ENCODE measurements around the gene CFAP68. TPM values are rescaled to one million over a fixed set of nuclear protein-coding genes. Genes with fewer than 3 reads are reported as not detected.

Gene CFAP68
- total RNA-seq, 1 experiment from 2014 or later, result 49.6 TPM

DNA sequence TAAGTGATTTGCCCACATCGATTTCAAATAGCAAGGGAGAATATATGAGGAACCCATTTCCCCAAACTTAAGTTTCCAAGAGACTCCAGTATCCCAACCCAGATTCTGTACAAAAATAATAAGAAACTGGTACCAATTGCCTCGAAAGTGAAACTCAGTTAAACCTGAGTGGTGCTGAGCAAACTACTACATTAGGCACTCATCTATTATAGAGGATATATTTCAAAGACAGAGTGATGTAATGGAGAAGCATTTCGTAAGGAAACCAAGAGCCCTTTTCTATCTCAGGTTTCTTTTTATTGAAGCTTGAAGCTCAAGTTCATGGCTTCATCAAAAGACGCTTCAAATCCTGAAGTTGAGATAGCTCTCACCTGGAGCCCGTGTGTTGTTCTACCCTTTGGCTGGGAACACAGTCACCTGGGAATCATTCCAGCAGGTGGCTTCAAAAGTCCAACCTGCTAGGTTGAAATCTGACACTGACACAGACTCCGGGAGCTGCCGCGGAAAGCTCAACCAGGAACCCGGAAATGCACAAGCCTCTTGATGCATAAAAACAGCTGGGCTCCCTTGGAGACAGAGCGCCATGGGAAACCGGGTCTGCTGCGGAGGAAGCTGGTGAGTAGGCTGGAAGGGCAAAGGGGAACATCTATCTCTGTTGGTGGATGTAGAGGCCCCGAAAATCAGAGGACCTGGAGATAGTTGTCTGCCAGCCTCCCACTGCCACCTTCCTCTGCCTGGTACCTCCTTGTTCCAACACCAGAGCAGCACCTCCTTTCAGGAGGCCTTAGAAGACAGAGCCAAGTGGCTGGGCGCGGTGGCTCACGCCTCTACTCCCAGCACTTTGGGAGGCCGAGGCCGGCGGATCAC is 39.3 kb downstream of the CFAP68 start, which contains the start of gene C11orf52:
Gene C11orf52 (plus strand): TSS at position 524 of the 867 bp plus-strand sequence. CDS start 60 bp downstream, at position 584.
- Histone ChIP-seq H3K9me2 (ENCODE audit: insufficient read depth) (no peaks in the 10 kb centered on the region), H3K79me2 (ENCODE audit: insufficient read depth, low read length) (no peaks in the 10 kb centered on the region), H4K20me1 (ENCODE audit: insufficient read depth) (no peaks in the 10 kb centered on the region), H3K36me3 (ENCODE audit: control insufficient read depth in 1 of 2, insufficient read depth in 2 of 2, low read length in 2 of 2) (no peaks in the 10 kb centered on the region), H3K27ac (ENCODE audit: low read depth, low read length) (peak within 1 kb of the TSS; percentile 44; the same call in 1 of the 2 replicates), H3K9ac (ENCODE audit: low read length) (peak within 1 kb of the TSS; percentile 35; the same call in 1 of the 2 replicates), H3K27me3 (ENCODE audit: insufficient read depth, low read length) (peaks cover 8% of the 10 kb centered on the region; the same call in 1 of the 2 replicates), H3K9me3 (ENCODE audit: control insufficient read depth in 1 of 2, insufficient read depth in 1 of 2, low read depth in 1 of 2, low read length in 2 of 2) (no peaks in the 10 kb centered on the region), H3K4me3 (replicated peaks in 1 of 2; ENCODE audit: low read depth in 1 of 2, low read length in 2 of 2) (peak within 1 kb of the TSS; percentile 32 to 59), H3K4me2 (ENCODE audit: low read length) (peak within 1 kb of the TSS; percentile 77), H2AFZ (ENCODE audit: low read depth, low read length, poor library complexity, severe bottlenecking) (peak within 1 kb of the TSS; percentile 72), H3K4me1 (ENCODE audit: control insufficient read depth in 1 of 2, insufficient read depth in 2 of 2, low read length in 2 of 2) (peaks cover 8 to 17% of the 10 kb centered on the region in 2 experiments; a peak in 3 of 4 replicates)
- peak; percentile 97 for ATAC-seq
- DNase-seq (ENCODE audit: low read depth, low spot score), result peak; percentile 79
- intact Hi-C loops (cut with micrococcal nuclease), result no loop called here
- BruUV-seq (replicated peaks), result TSS peak; percentile 67
- CTCF ChIA-PET, result interaction anchor here (1.2 to 2.3 kb wide), 3 partner anchors 8 to 13 kb away, joined by 4 to 14 read pairs (median 7); no protein-coding TSS in a partner anchor
- RAD21 ChIA-PET (ENCODE audit: low non-redundant PET in 1 of 2, low total read pairs in 2 of 2, uncharacterized antibody in 2 of 2, unreplicated experiment in 2 of 2), result no interaction called here
- POLR2A ChIA-PET, result interaction anchor here (1.2 kb wide), 2 partner anchors 8 to 38 kb away, joined by 3 to 6 read pairs; no protein-coding TSS in a partner anchor
- peak; percentile 79 for TF ChIP-seq POLR2AphosphoS5 (IDR thresholded peaks at IDR 0.05; ENCODE audit: low read depth, low read length)
- TF ChIP-seq CBX3 (IDR thresholded peaks at IDR 0.05; ENCODE audit: low read depth), result peak; percentile 86; the same call in 1 of the 2 replicates
- no peak for TF ChIP-seq POLR2A (IDR thresholded peaks at IDR 0.05; ENCODE audit: borderline replicate concordance, extremely low read depth, insufficient read depth, insufficient read length)
- peak; percentile 56; the same call in 1 of the 2 replicates for TF ChIP-seq SP1 (IDR thresholded peaks at IDR 0.05; ENCODE audit: low read depth)
- TF ChIP-seq SRF (IDR thresholded peaks at IDR 0.05; ENCODE audit: low read depth), result no peak
- TF ChIP-seq, protein P1, sequence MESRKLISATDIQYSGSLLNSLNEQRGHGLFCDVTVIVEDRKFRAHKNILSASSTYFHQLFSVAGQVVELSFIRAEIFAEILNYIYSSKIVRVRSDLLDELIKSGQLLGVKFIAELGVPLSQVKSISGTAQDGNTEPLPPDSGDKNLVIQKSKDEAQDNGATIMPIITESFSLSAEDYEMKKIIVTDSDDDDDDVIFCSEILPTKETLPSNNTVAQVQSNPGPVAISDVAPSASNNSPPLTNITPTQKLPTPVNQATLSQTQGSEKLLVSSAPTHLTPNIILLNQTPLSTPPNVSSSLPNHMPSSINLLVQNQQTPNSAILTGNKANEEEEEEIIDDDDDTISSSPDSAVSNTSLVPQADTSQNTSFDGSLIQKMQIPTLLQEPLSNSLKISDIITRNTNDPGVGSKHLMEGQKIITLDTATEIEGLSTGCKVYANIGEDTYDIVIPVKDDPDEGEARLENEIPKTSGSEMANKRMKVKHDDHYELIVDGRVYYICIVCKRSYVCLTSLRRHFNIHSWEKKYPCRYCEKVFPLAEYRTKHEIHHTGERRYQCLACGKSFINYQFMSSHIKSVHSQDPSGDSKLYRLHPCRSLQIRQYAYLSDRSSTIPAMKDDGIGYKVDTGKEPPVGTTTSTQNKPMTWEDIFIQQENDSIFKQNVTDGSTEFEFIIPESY (IDR thresholded peaks at IDR 0.05; ENCODE audit: extremely low read depth, insufficient replicate concordance, low read length), result no peak
- TF ChIP-seq YY1 (IDR thresholded peaks at IDR 0.05; ENCODE audit: extremely low read depth, insufficient replicate concordance, low read depth, low read length), result peak; percentile 34
- peak; percentile 91 for TF ChIP-seq SIN3A (IDR thresholded peaks at IDR 0.05; ENCODE audit: low read depth)
- TF ChIP-seq CEBPB (IDR thresholded peaks at IDR 0.05; ENCODE audit: low read depth), result no peak
- TF ChIP-seq, protein P2, sequence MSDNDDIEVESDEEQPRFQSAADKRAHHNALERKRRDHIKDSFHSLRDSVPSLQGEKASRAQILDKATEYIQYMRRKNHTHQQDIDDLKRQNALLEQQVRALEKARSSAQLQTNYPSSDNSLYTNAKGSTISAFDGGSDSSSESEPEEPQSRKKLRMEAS (IDR thresholded peaks at IDR 0.05), result peak; percentile 79
- no peak for TF ChIP-seq RAD21 (IDR thresholded peaks at IDR 0.05; ENCODE audit: low read depth)
- TF ChIP-seq EZH2 (IDR thresholded peaks at IDR 0.05), result no peak
- TF ChIP-seq ZFX (IDR thresholded peaks at IDR 0.05), result no peak
- TF ChIP-seq, protein P3, sequence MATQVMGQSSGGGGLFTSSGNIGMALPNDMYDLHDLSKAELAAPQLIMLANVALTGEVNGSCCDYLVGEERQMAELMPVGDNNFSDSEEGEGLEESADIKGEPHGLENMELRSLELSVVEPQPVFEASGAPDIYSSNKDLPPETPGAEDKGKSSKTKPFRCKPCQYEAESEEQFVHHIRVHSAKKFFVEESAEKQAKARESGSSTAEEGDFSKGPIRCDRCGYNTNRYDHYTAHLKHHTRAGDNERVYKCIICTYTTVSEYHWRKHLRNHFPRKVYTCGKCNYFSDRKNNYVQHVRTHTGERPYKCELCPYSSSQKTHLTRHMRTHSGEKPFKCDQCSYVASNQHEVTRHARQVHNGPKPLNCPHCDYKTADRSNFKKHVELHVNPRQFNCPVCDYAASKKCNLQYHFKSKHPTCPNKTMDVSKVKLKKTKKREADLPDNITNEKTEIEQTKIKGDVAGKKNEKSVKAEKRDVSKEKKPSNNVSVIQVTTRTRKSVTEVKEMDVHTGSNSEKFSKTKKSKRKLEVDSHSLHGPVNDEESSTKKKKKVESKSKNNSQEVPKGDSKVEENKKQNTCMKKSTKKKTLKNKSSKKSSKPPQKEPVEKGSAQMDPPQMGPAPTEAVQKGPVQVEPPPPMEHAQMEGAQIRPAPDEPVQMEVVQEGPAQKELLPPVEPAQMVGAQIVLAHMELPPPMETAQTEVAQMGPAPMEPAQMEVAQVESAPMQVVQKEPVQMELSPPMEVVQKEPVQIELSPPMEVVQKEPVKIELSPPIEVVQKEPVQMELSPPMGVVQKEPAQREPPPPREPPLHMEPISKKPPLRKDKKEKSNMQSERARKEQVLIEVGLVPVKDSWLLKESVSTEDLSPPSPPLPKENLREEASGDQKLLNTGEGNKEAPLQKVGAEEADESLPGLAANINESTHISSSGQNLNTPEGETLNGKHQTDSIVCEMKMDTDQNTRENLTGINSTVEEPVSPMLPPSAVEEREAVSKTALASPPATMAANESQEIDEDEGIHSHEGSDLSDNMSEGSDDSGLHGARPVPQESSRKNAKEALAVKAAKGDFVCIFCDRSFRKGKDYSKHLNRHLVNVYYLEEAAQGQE (IDR thresholded peaks at IDR 0.05; ENCODE audit: low read depth), result no peak
- TF ChIP-seq, protein P4, sequence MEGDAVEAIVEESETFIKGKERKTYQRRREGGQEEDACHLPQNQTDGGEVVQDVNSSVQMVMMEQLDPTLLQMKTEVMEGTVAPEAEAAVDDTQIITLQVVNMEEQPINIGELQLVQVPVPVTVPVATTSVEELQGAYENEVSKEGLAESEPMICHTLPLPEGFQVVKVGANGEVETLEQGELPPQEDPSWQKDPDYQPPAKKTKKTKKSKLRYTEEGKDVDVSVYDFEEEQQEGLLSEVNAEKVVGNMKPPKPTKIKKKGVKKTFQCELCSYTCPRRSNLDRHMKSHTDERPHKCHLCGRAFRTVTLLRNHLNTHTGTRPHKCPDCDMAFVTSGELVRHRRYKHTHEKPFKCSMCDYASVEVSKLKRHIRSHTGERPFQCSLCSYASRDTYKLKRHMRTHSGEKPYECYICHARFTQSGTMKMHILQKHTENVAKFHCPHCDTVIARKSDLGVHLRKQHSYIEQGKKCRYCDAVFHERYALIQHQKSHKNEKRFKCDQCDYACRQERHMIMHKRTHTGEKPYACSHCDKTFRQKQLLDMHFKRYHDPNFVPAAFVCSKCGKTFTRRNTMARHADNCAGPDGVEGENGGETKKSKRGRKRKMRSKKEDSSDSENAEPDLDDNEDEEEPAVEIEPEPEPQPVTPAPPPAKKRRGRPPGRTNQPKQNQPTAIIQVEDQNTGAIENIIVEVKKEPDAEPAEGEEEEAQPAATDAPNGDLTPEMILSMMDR (IDR thresholded peaks at IDR 0.05 in 2 of 3, conservative IDR thresholded peaks at IDR 0.05 in 1 of 3; ENCODE audit: borderline replicate concordance in 1 of 3, insufficient read depth in 1 of 3, low read depth in 2 of 3, low read length in 2 of 3), result no peak
- TF ChIP-seq TCF7L2 (IDR thresholded peaks at IDR 0.05; ENCODE audit: borderline replicate concordance, extremely low read depth, insufficient read depth, insufficient read length), result peak; percentile 41
- TF ChIP-seq ZNF274 (IDR thresholded peaks at IDR 0.05; ENCODE audit: low read depth, low read length), result no peak
- TF ChIP-seq JUND (IDR thresholded peaks at IDR 0.05), result 0 out of 2 replicates have a peak, but pooled peaks have one; percentile 5
